Mesenchymal stem cell (in vitro differentiated cells and primary cell): Measurements from ENCODE around the gene PPP1R2B.

Experiments
- DNase-seq: peaks from one replicate; pipeline ENCODE4 v3.0.0-alpha.2; 2013
- H2AFZ ChIP-seq: one replicate; pipeline ENCODE4 v1.6.1; 2013; ENCODE audit warnings: low read depth, mild to moderate bottlenecking, control low read depth, inconsistent platforms, low read length, moderate library complexity
- H2AK5ac ChIP-seq: 2 replicates; pipeline ENCODE4 v1.6.1; 2013; ENCODE audit warnings: low read length, moderate library complexity, mild to moderate bottlenecking, inconsistent platforms; ENCODE audit not compliant: severe bottlenecking
- H2BK120ac ChIP-seq: one replicate; pipeline ENCODE4 v1.6.1; 2013; ENCODE audit warnings: low read depth, mild to moderate bottlenecking, inconsistent platforms, low read length, moderate library complexity
- H2BK12ac ChIP-seq, 2 experiments: one replicate each; pipeline ENCODE4 v1.6.1; 2013; ENCODE audit warnings: inconsistent platforms in 2 of 2, low read length in 2 of 2, mild to moderate bottlenecking in 2 of 2, moderate library complexity in 2 of 2, control low read depth in 1 of 2
- H2BK15ac ChIP-seq: one replicate; pipeline ENCODE4 v1.6.1; 2013; ENCODE audit warnings: mild to moderate bottlenecking, low read depth, inconsistent platforms; ENCODE audit not compliant: poor library complexity, severe bottlenecking
- H2BK5ac ChIP-seq: 2 replicates; pipeline ENCODE4 v1.6.1; 2013; ENCODE audit warnings: low read depth, mild to moderate bottlenecking, low read length, control low read depth, inconsistent platforms; ENCODE audit not compliant: poor library complexity, severe bottlenecking
- H3K14ac ChIP-seq, 2 experiments: one replicate each; pipeline ENCODE4 v1.6.1; 2013; ENCODE audit warnings: inconsistent platforms in 2 of 2, low read length in 2 of 2, control low read depth in 1 of 2, mild to moderate bottlenecking in 1 of 2, moderate library complexity in 1 of 2
- H3K18ac ChIP-seq, 2 experiments: one replicate each; pipeline ENCODE4 v1.6.1; 2013; ENCODE audit warnings: inconsistent platforms in 2 of 2, low read length in 2 of 2, control low read depth in 1 of 2, low read depth in 1 of 2, mild to moderate bottlenecking in 1 of 2
- H3K23ac ChIP-seq, 2 experiments: one replicate each; pipeline ENCODE4 v1.6.1; 2013; ENCODE audit warnings: inconsistent platforms in 2 of 2, low read length in 2 of 2, mild to moderate bottlenecking in 2 of 2, moderate library complexity in 2 of 2, control low read depth in 1 of 2
- H3K27ac ChIP-seq: 2 replicates; pipeline ENCODE4 v1.5.1; 2013; ENCODE audit warnings: mild to moderate bottlenecking, moderate library complexity, low read length, control low read depth, inconsistent platforms; ENCODE audit not compliant: poor library complexity, severe bottlenecking
- H3K27me3 ChIP-seq, 2 experiments: 2 replicates each; pipeline versions ENCODE4 v1.6.1 to v1.7.0; 2013; ENCODE audit warnings: low read length in 2 of 2, mild to moderate bottlenecking in 2 of 2, moderate library complexity in 2 of 2, control low read depth in 1 of 2, inconsistent platforms in 1 of 2; ENCODE audit not compliant: control insufficient read depth in 1 of 2, insufficient read depth in 1 of 2
- H3K36me3 ChIP-seq, 2 experiments: 2 replicates each; pipeline versions ENCODE4 v1.6.1 to v1.7.0; 2013; ENCODE audit warnings: low read length in 2 of 2, control low read depth in 1 of 2, inconsistent platforms in 1 of 2, low read depth in 1 of 2, mild to moderate bottlenecking in 1 of 2; ENCODE audit not compliant: insufficient read depth in 2 of 2, control insufficient read depth in 1 of 2
- H3K4ac ChIP-seq, 2 experiments: one replicate each; pipeline ENCODE4 v1.6.1; 2013; ENCODE audit warnings: inconsistent platforms in 2 of 2, low read length in 2 of 2, mild to moderate bottlenecking in 2 of 2, moderate library complexity in 2 of 2, control low read depth in 1 of 2, low read depth in 1 of 2
- H3K4me1 ChIP-seq: 2 replicates; pipeline ENCODE4 v1.6.1; 2013; ENCODE audit warnings: low read depth, low read length, control low read depth; ENCODE audit not compliant: control insufficient read depth, insufficient read depth
- H3K4me2 ChIP-seq: 2 replicates; pipeline ENCODE4 v1.6.1; 2013; ENCODE audit warnings: low read length, mild to moderate bottlenecking, inconsistent platforms; ENCODE audit not compliant: poor library complexity, severe bottlenecking
- H3K4me3 ChIP-seq, 2 experiments: 2 replicates each; pipeline versions ENCODE4 v1.5.1 to v1.7.0; 2013; ENCODE audit warnings: low read length in 2 of 2, mild to moderate bottlenecking in 2 of 2, control low read depth in 1 of 2, low read depth in 1 of 2; ENCODE audit not compliant: insufficient read depth in 1 of 2
- H3K79me1 ChIP-seq: replicated peaks from 2 replicates; pipeline ENCODE4 v1.6.1; 2013; ENCODE audit warnings: mild to moderate bottlenecking, control low read depth, low read length, inconsistent platforms; ENCODE audit not compliant: poor library complexity, severe bottlenecking
- H3K9ac ChIP-seq: 2 replicates; pipeline ENCODE4 v1.7.0; 2013; ENCODE audit warnings: mild to moderate bottlenecking, low read length, moderate library complexity
- H3K9me3 ChIP-seq: 2 replicates; pipeline ENCODE4 v1.7.0; 2013; ENCODE audit warnings: mild to moderate bottlenecking, low read length; ENCODE audit not compliant: control insufficient read depth
- H4K8ac ChIP-seq: one replicate; pipeline ENCODE4 v1.6.1; 2013; ENCODE audit warnings: inconsistent platforms, mild to moderate bottlenecking, low read length, moderate library complexity
- H4K91ac ChIP-seq: one replicate; pipeline ENCODE4 v1.6.1; 2013; ENCODE audit warnings: mild to moderate bottlenecking, low read length, inconsistent platforms
- WGBS: methylation state at CpG from one replicate; pipeline ENCODE4 v1.1.7; 2013; ENCODE audit warnings: mixed read lengths; 5-methylcytosine and 5-hydroxymethylcytosine counted together

PPP1R2B gene

DNA sequence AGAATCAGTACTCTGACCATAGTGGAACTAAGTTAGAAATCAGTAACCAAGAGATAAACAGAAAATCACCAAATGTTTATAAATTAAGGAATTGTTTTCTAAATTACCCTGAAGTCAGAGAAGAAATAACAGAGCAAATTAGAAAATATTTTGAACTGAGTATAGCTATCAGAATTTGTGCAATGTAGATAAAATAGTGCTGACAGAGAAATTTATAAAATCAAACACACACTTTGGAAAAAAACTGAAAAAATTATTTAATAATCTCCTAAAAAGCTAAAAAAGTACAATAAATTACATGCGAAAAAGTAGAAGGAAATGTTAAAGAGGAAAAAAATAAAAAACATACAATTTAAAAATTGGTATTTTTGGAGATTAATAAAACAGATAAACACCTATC lies 37.1 kb upstream of the PPP1R2B start:
- Histone ChIP-seq H3K4ac (no peak overlapping the region), H3K9ac (no peak overlapping the region), H2BK15ac (no peak overlapping the region), H3K18ac (no peak overlapping the region), H3K4me2 (no peak overlapping the region), H3K4me1 (no peaks in the 10 kb centered on the region), H3K27me3 (no peaks in the 10 kb centered on the region), H3K79me1 (no peaks in the 10 kb centered on the region), H4K8ac (no peak overlapping the region), H2AK5ac (no peak overlapping the region), H2BK120ac (no peak overlapping the region), H3K9me3 (no peaks in the 10 kb centered on the region), H3K36me3 (no peaks in the 10 kb centered on the region), H2BK12ac (no peak overlapping the region), H3K14ac (no peak overlapping the region), H2AFZ (no peak overlapping the region), H2BK5ac (no peak overlapping the region), H3K23ac (no peak overlapping the region), H3K4me3 (no peak overlapping the region), H4K91ac (no peak overlapping the region), H3K27ac (no peak overlapping the region)
- no CpG with 5 or more reads among the region's 1 CpG for WGBS
- no peak for DNase-seq

DNA sequence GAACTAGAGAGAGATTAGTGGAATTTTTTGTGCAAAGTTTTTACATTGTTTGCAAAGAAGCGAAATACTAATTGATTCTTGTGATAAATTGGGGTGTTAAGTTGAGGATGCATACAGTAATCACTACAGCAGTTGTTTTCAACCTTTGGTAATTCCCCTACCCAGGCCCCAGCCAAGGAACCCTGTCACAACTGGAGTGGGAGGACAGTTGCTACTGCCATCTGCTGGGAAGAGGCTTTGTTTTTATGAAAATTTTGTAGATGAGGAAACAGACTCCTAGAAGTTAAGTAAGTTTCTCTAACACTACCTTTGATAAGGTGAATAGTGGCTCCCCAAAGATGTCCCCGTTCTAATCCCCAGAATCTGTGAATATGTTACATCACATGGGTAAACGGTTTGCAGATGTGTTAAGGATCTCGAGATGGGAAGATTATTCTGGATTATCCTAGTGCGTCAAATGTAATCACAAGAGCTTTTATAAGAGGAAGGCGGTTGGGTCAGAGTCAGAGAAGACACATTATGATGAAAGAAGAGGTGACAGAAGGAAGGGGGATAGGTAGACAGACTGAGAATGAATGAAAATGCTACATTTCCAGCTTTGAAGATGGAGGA lies 34.0 kb upstream of the PPP1R2B start:
- Histone ChIP-seq H3K4me1 (no peaks in the 10 kb centered on the region), H2AK5ac (no peak overlapping the region), H2BK15ac (no peak overlapping the region), H3K27me3 (no peaks in the 10 kb centered on the region), H3K4me2 (no peak overlapping the region), H2BK12ac (no peak overlapping the region), H3K9me3 (no peaks in the 10 kb centered on the region), H4K8ac (no peak overlapping the region), H4K91ac (no peak overlapping the region), H3K18ac (no peak overlapping the region), H3K36me3 (no peaks in the 10 kb centered on the region), H2BK5ac (no peak overlapping the region), H3K23ac (no peak overlapping the region), H3K27ac (no peak overlapping the region), H3K9ac (no peak overlapping the region), H3K79me1 (no peaks in the 10 kb centered on the region), H2AFZ (no peak overlapping the region), H3K4me3 (no peak overlapping the region), H3K4ac (no peak overlapping the region), H2BK120ac (no peak overlapping the region), H3K14ac (no peak overlapping the region)
- 62% methylated on average over 5 of the region's 6 CpGs for WGBS
- DNase-seq: peak; percentile 29

DNA sequence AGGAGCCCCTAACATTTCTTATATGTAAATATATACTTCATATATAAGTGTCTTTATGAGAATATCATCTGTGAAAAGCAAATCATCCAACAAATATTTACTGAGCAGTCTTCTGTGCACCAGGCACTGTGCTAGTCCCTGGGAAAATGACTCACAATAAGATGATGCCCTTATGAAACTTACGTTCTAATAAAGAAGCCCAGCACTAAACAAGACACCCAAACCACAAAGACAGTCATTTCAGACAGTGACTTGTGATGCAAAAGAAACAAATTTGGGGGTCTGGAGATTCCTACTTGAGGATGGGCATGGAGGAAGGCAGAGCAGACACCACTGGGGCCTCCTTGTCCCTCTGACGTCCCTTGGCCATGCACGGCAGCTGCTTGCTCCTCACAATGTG lies 30.6 kb upstream of the PPP1R2B start:
- no peak overlapping the region for H3K18ac ChIP-seq
- no peak overlapping the region for H3K14ac ChIP-seq
- H2BK15ac ChIP-seq: no peak overlapping the region
- no peak overlapping the region for H4K91ac ChIP-seq
- WGBS: 77% methylated on average over 2 of the region's 3 CpGs
- no peak overlapping the region for H4K8ac ChIP-seq
- H2BK12ac ChIP-seq: no peak overlapping the region
- no peaks in the 10 kb centered on the region for H3K9me3 ChIP-seq
- H3K79me1 ChIP-seq: no peaks in the 10 kb centered on the region
- no peaks in the 10 kb centered on the region for H3K4me1 ChIP-seq
- no peak overlapping the region for H3K27ac ChIP-seq
- H3K4me2 ChIP-seq: no peak overlapping the region
- H2BK5ac ChIP-seq: no peak overlapping the region
- H2AFZ ChIP-seq: no peak overlapping the region
- H3K4ac ChIP-seq: no peak overlapping the region
- DNase-seq: no peak
- no peak overlapping the region for H2BK120ac ChIP-seq
- H3K27me3 ChIP-seq: no peaks in the 10 kb centered on the region
- no peak overlapping the region for H2AK5ac ChIP-seq
- H3K4me3 ChIP-seq: no peak overlapping the region
- no peak overlapping the region for H3K9ac ChIP-seq
- H3K36me3 ChIP-seq: no peaks in the 10 kb centered on the region
- no peak overlapping the region for H3K23ac ChIP-seq

DNA sequence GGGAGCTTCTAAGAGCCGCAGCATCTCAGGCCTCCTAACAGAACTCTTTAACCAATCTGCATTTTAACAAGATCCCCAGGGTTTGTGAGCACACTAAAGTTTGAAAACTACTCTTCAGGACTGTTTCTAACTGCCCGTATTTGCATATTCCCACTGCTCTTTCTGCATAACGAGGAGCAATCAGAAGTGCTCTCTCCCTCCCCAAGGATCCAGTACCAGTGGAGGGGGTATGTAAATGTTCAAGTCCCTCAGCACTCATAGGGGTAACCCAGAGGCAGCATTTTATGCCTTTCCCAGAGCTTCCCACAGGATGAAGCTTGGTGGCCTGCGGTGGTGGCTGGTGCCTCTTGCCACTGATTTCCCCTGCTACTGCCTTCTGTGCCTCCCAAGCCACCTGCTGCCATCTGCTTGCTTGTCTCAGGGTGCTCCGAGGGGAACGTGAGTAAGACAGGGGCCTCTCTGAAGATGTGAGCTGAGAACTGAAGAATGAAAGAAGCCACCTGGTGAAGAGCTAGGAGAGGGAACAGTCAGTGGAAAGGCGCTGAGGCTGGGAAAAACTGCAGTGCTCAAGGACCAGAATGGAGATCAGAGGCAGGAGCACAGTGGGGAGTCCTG lies 30.0 kb upstream of the PPP1R2B start:
- Histone ChIP-seq H3K9ac (no peak overlapping the region), H3K23ac (no peak overlapping the region), H4K91ac (no peak overlapping the region), H3K4me3 (no peak overlapping the region), H3K36me3 (no peaks in the 10 kb centered on the region), H3K9me3 (no peaks in the 10 kb centered on the region), H2AK5ac (no peak overlapping the region), H3K18ac (no peak overlapping the region), H2BK15ac (no peak overlapping the region), H2AFZ (no peak overlapping the region), H4K8ac (no peak overlapping the region), H3K27ac (no peak overlapping the region), H3K4me2 (no peak overlapping the region), H2BK5ac (no peak overlapping the region), H3K79me1 (no peaks in the 10 kb centered on the region), H3K14ac (no peak overlapping the region), H3K4me1 (no peaks in the 10 kb centered on the region), H3K4ac (no peak overlapping the region), H3K27me3 (no peaks in the 10 kb centered on the region), H2BK120ac (no peak overlapping the region), H2BK12ac (no peak overlapping the region)
- WGBS: 74% methylated on average over 7 of the region's 7 CpGs
- no peak for DNase-seq
